Pulmonary artery endothelial cell (primary cell): ENCODE results near the gene GADD45B. TPM values are rescaled to one million over a fixed set of nuclear protein-coding genes. Genes with fewer than 3 reads are reported as not detected.
A peak's percentile ranks its signal among the peaks of the same experiment; 100 is the strongest.
"Not testable (repeated sequence)": the region's sequence is repeated elsewhere in the genome, so short reads cannot be mapped to it uniquely, and the experiment has no call there.

ENCODE experiments used
- DNase-seq: peaks from one replicate; pipeline ENCODE4 v3.0.0-alpha.2; 2011; ENCODE audit warnings: low read depth, low spot score
- total RNA-seq: library from RNA; depleted of rRNA; stranded (reverse); fragments of >200 nt; gene quantifications from 2 replicates; pipeline ENCODE4 v1.2.3, GENCODE V29; 2014

Gene GADD45B
- total RNA-seq, 1 donor from 2014 or later = 28.4 TPM

DNA sequence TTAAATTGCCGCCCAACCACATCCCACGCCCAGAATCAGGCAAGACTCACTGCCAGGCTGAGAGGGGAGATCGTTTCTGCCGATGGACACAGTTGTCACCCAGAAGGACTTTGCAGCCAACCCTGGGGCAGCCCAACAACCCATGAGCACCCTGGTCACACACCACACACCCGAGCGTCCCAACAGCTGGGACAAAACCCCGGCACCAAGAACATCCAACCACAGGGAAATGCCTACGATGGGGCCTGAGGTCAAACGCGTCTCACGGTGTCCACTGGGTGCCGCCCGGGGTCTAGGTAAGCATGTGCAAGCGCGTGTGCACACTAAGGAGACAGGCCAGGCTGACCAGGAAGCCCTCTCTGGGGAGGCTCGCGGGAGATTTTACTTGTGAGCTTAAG lies 32.1 kb upstream of the GADD45B start:
- DNase-seq = no peak

DNA sequence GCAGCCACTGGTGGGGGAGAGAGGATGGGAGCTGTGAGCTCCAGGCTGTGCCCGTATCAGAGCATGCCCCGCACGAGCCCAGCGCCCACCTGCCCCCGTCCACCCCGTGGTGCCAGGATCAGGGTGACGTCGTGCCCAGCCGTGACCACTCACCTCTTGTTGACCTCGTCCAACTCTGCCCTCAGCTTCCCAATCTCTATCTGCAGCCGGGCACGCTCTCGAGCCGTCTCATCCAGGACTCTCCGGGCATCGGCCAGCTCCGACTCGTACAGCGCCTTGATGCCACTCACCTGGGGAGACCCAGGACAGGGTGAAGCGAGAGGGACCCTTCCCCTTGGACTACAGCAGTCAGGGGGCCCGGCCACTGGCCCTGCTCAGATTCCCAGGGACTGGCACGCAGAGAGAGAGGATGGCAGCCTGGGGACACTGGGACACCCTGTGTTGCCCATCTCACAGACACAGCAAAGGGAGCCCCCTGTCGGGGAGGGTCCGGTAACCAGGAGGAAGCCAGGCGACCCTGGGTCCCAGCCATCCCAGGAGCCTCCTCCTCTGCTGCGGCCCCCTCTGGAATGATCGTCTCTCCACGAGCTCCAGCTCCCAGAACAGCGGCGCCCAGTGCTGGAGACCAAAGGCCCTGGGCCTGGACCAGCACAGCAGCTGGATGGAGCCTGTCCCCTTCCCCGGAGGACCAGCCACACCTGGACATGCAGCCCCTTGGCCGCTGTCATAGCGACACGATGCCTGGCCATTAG lies 31.5 kb upstream of the GADD45B start:
- no peak for DNase-seq

DNA sequence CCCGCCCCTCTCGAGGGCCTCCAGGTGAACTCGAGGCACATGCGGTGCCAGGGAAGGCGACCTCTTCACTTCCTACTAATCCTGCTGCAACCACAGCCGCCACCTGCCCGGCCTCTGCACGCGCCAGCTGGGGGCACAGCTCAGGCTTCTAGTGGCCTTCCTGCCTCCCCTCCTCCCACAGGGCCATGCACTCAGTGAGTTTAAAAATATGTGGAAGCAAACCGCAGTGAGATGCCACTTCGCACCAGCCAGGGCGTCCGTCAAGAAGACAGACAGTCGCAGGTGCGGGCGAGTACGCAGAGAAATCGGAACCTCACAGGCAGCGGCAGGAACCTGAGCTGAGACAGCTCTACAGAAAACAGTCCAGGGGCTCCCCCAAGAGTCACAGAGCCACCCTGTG lies 29.5 kb upstream of the GADD45B start:
- no peak for DNase-seq

- DNase-seq = no peak
Observed at GRCh38 chr19:2449019-2449418, 26.9 kb upstream of the GADD45B start.

DNA sequence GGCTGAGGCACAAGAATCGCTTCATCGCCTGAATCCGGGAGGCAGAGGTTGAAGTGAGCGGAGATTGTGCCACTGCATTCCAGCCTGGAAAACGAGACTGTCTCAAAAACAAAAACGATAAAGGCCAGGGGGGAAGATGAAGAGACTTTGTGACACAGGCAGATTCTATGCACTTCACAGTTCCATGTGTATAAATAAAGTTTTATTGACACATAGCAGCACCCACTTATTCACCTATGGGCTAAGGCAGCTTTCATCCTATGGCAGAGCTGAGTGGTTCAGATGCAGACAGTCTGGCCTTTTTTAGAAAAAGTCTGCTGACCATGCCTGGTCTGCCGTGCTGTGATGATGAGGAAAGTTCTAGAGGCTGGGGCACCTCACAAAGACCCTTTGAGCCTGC lies 24.8 kb upstream of the GADD45B start:
- no peak for DNase-seq

DNA sequence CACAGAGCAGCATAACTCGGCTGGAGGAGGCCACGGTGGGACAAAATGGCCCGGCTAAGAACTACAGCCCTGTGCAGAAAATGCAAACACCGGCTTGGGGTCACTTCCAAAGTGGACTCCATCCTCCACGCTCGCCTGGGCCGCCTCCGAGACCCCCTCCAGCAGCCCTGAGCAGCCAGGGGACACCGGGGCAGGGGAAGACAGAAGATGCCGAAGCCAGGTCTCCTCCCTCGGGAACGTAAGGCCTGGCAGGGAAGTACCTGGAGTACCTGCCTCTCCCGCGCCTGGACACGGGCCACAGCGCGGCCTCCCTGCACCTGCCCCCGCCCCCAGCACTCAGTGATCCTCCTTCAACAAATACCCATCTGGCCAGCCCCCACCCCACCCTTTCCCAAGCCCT lies 24.2 kb upstream of the GADD45B start:
- no peak for DNase-seq

GRCh38 chr19:2453431-2454025 lies 22.4 kb upstream of the GADD45B start:
- DNase-seq = no peak

GRCh38 chr19:2454199-2454961 lies 21.5 kb upstream of the GADD45B start:
- no peak for DNase-seq

GRCh38 chr19:2454962-2455850 lies 20.7 kb upstream of the GADD45B start:
- DNase-seq = no peak

DNA sequence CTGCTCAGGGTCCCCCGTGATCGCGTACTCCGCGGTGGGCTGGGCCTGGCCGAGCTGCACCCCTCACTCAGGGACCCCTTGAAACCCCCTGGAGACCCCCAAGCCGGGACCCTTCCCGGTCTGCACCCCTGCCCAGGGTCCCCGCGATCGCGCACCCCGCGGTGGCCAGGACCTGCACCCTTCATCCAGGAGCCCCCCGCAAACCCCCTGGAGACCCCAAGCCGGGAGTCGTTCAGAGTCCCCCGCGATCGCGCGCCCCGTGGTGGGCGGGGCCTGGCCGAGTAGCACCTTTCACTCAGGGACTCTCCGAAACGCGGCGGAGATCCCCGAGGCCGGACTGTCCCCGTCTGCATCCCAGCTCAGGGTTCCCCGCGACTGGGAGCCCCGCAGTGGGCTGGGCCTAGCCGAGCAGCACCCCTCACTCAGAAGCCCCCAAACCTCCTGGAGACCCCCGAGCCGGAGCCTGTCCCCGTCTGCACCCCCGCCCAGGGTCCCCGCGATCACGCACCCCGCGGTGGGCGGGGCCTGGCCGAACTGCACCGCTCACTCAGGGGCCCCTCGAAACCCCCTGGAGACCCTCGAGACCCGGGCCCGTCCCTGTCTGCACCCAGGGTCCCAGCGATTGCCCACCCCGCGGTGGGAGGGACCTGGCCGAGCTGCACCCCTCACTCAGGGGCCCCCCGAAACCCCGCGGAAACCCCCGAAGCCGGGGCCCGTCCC lies 19.9 kb upstream of the GADD45B start:
- no peak for DNase-seq

GRCh38 chr19:2457394-2458037 lies 18.4 kb upstream of the GADD45B start:
- no peak for DNase-seq

DNA sequence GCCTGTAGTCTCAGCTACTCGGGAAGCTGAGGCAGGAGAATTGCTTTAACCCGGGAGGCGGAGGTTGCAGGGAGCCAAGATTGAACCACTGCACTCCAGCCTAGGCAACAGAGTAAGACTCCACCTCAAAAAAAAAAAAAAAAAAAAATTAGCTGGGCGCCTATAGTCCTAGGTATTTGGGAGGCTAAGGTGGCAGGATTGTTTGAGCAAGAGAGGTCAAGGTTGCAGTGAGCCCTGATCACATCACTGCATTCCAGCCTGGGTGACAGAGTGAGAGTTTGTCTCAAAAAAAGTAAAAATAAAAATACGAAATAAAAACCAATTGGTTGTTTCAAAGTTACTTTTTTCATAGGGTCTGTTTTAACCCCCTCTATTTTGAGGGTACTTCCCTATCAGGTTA lies 17.9 kb upstream of the GADD45B start:
- DNase-seq = no peak

DNA sequence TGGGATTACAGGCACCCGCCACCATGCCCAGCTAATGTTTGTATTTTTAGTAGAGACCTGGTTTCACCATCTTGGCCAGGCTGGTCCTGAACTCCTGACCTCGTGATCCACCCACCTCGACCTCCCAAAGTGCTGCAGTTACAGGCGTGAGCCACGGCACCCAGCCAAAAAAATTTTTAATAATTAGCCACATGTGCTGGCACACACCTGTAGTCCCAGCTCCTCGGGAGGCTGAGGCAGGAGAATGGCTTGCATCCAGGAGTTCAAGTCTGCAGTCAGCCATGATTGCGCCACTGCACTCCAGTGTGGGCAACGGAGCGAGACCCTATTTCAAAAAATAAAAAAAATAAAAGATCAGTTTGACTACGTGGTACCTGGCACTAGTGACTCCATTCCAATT lies 17.2 kb upstream of the GADD45B start:
- not testable (repeated sequence) for DNase-seq

DNA sequence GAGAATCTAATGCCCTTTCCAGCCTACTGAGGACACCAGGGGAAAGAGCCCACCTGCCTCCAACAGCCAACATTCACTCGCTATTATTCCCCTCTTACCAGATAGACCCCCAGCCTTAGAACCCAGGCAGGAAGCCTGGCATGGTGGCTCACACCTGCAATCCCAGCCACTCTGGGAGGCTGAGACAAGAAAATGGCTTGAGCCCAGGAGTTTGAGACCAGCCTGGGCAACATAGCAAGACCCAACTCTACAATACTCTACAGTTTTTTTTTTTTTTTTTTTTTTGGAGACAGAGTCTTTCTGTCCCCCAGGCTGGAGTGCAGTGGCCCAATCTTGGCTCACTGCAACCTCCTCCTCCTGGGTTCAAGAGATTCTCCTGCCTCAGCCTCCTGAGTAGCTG lies 15.7 kb upstream of the GADD45B start:
- no peak for DNase-seq

GRCh38 chr19:2461751-2462634 lies 13.9 kb upstream of the GADD45B start:
- DNase-seq = no peak

- DNase-seq = peak; percentile 94
Observed at GRCh38 chr19:2462635-2463421, 13.1 kb upstream of the GADD45B start.

DNA sequence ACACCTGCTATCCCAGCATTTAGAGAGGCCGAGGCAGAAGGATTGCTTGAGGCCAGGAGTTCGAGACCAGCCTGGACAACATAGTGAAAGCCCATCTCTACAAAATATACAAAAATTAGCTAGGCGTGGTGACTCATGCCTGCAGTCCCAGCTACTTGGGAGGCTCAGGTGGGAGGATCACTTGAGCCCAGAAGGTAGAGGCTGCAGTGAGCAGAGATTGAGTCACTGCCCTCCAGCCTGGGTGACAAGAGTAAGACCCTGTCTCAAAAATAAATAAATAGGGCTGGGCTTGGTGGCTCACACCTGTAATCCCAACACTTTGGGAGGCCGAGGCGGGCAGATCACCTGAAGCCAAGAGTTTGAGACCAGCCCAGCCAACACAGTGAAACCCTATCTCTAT lies 12.2 kb upstream of the GADD45B start:
- DNase-seq = not testable (repeated sequence)

- no peak for DNase-seq
Observed at GRCh38 chr19:2464389-2464788, 11.5 kb upstream of the GADD45B start.

- DNase-seq = no peak
Observed at GRCh38 chr19:2468596-2468995, 7.3 kb upstream of the GADD45B start.
